ENCODE data around the gene TGM4. TPM values are rescaled to one million over a fixed set of nuclear protein-coding genes. Genes with fewer than 3 reads are reported as not detected.

Gene TGM4
- total and polyA plus RNA-seq, 7 experiments from 2014 or later = 0.07 TPM; not detected in 6

GRCh38 chr3:44907612-44908011 is 33.2 kb downstream of the TGM4 start:
- Histone ChIP-seq H3K4me1 (ENCODE audit: control insufficient read depth in 2 of 2, insufficient read depth in 2 of 2, low read length in 2 of 2) (no peaks in the 10 kb centered on the region), H3K36me3 (ENCODE audit: control insufficient read depth in 2 of 3, insufficient read depth in 3 of 3, low read length in 3 of 3) (no peaks in the 10 kb centered on the region), H3K9me3 (ENCODE audit: control insufficient read depth in 2 of 3, low read length in 3 of 3) (peaks cover 0 to 9% (median 0%) of the 10 kb centered on the region in 3 experiments), H3K4me3 (ENCODE audit: low read length) (no peak overlapping the region), H3K27me3 (ENCODE audit: control insufficient read depth in 2 of 2, insufficient read depth in 2 of 2, low read length in 2 of 2) (no peaks in the 10 kb centered on the region), H3K27ac (ENCODE audit: low read depth, low read length) (no peak overlapping the region)
- no peak overlapping the region for H3K4me3 Mint-ChIP-seq
- intact Hi-C loops (cut with micrococcal nuclease) = no loop called here
- ChIA-PET CTCF (interaction anchor here (0.6 to 0.7 kb wide), 2 partner anchors 304 to 452 kb away, joined by 3 read pairs; no protein-coding TSS in a partner anchor), POLR2A (no interaction called here)
- peaks cover 0 to 41% (median 5%) of the 10 kb centered on the region in 11 donors for H3K9me3 Mint-ChIP-seq
- H3K27me3 Mint-ChIP-seq = peaks cover 14 to 37% (median 32%) of the 10 kb centered on the region in 5 donors
- ATAC-seq = no peak
- no peak for DNase-seq
- peaks cover 0 to 4% (median 0%) of the 10 kb centered on the region in 5 donors for H3K36me3 Mint-ChIP-seq
- no peak overlapping the region for H3K27ac Mint-ChIP-seq
- H3K4me1 Mint-ChIP-seq = no peaks in the 10 kb centered on the region

GRCh38 chr3:44909063-44909462 is 34.7 kb downstream of the TGM4 start:
- peaks cover 0 to 9% (median 0%) of the 10 kb centered on the region in 3 experiments for H3K9me3 ChIP-seq (ENCODE audit: control insufficient read depth in 2 of 3, low read length in 3 of 3)
- DNase-seq (no peak), ATAC-seq (no peak)
- H3K4me1 ChIP-seq (ENCODE audit: control insufficient read depth in 2 of 2, insufficient read depth in 2 of 2, low read length in 2 of 2) = no peaks in the 10 kb centered on the region
- POLR2A ChIA-PET = no interaction called here
- CTCF ChIA-PET = interaction anchor here (0.6 to 1.4 kb wide), 2 partner anchors 377 to 383 kb away, joined by 3 read pairs; no protein-coding TSS in a partner anchor
- peaks cover 14 to 37% (median 32%) of the 10 kb centered on the region in 5 donors for H3K27me3 Mint-ChIP-seq
- no peak overlapping the region for H3K27ac Mint-ChIP-seq
- H3K27me3 ChIP-seq (ENCODE audit: control insufficient read depth in 2 of 2, insufficient read depth in 2 of 2, low read length in 2 of 2) = no peaks in the 10 kb centered on the region
- H3K9me3 Mint-ChIP-seq = peaks cover 0 to 41% (median 5%) of the 10 kb centered on the region in 11 donors
- H3K36me3 ChIP-seq (ENCODE audit: control insufficient read depth in 2 of 3, insufficient read depth in 3 of 3, low read length in 3 of 3) = no peaks in the 10 kb centered on the region
- H3K4me3 ChIP-seq (ENCODE audit: low read length) = no peak overlapping the region
- H3K36me3 Mint-ChIP-seq = peaks cover 0 to 4% (median 0%) of the 10 kb centered on the region in 5 donors
- no peak overlapping the region for H3K27ac ChIP-seq (ENCODE audit: low read depth, low read length)
- intact Hi-C loops (cut with micrococcal nuclease) = no loop called here
- peaks cover 0 to 1% (median 0%) of the 10 kb centered on the region in 7 donors for H3K4me1 Mint-ChIP-seq
- no peak overlapping the region for H3K4me3 Mint-ChIP-seq

- peaks cover 0 to 4% (median 0%) of the 10 kb centered on the region in 5 donors for H3K36me3 Mint-ChIP-seq
- Histone ChIP-seq H3K4me1 (ENCODE audit: control insufficient read depth in 2 of 2, insufficient read depth in 2 of 2, low read length in 2 of 2) (no peaks in the 10 kb centered on the region), H3K9me3 (ENCODE audit: control insufficient read depth in 2 of 3, low read length in 3 of 3) (peaks cover 0 to 9% (median 0%) of the 10 kb centered on the region in 3 experiments), H3K27ac (ENCODE audit: low read depth, low read length) (no peak overlapping the region), H3K4me3 (ENCODE audit: low read length) (no peak overlapping the region), H3K27me3 (ENCODE audit: control insufficient read depth in 2 of 2, insufficient read depth in 2 of 2, low read length in 2 of 2) (no peaks in the 10 kb centered on the region), H3K36me3 (ENCODE audit: control insufficient read depth in 2 of 3, insufficient read depth in 3 of 3, low read length in 3 of 3) (no peaks in the 10 kb centered on the region)
- no peak overlapping the region for H3K27ac Mint-ChIP-seq
- peaks cover 0 to 4% (median 0%) of the 10 kb centered on the region in 7 donors for H3K4me1 Mint-ChIP-seq
- peaks cover 0 to 41% (median 5%) of the 10 kb centered on the region in 11 donors for H3K9me3 Mint-ChIP-seq
- intact Hi-C loops (cut with micrococcal nuclease) = loop anchor here in 1 of 2 donors (5.0 kb wide), 1 partner anchor 1368 kb away; no protein-coding TSS in a partner anchor
- peaks cover 14 to 37% (median 32%) of the 10 kb centered on the region in 5 donors for H3K27me3 Mint-ChIP-seq
- no peak for ATAC-seq
- no peak overlapping the region for H3K4me3 Mint-ChIP-seq
- POLR2A ChIA-PET = no interaction called here
- CTCF ChIA-PET = no interaction called here
- DNase-seq = no peak
Measured at GRCh38 chr3:44910693-44911092, 36.3 kb downstream of the TGM4 start.

GRCh38 chr3:44913868-44914468 is 39.6 kb downstream of the TGM4 start:
- Mint-ChIP-seq H3K27ac (no peak overlapping the region), H3K27me3 (peaks cover 13 to 19% (median 14%) of the 10 kb centered on the region in 5 donors), H3K9me3 (peaks cover 0 to 24% (median 3%) of the 10 kb centered on the region in 11 donors), H3K4me1 (peaks cover 0 to 4% (median 0%) of the 10 kb centered on the region in 7 donors), H3K4me3 (no peak overlapping the region), H3K36me3 (peaks cover 0 to 8% (median 4%) of the 10 kb centered on the region in 5 donors)
- intact Hi-C loops (cut with micrococcal nuclease) = loop anchor here (1.0 to 5.0 kb wide), 5 partner anchors 153 to 1372 kb away; partner anchors contain the start of genes KIAA1143 (in 1 of the 2) and KIF15 (in 1 of the 2)
- Histone ChIP-seq H3K4me1 (ENCODE audit: control insufficient read depth in 2 of 2, insufficient read depth in 2 of 2, low read length in 2 of 2) (no peaks in the 10 kb centered on the region), H3K27ac (ENCODE audit: low read depth, low read length) (no peak overlapping the region), H3K9me3 (ENCODE audit: control insufficient read depth in 2 of 3, low read length in 3 of 3) (peaks cover 0 to 6% (median 0%) of the 10 kb centered on the region in 3 experiments), H3K4me3 (ENCODE audit: low read length) (no peak overlapping the region), H3K36me3 (ENCODE audit: control insufficient read depth in 2 of 3, insufficient read depth in 3 of 3, low read length in 3 of 3) (peaks cover 0 to 10% (median 0%) of the 10 kb centered on the region in 3 experiments), H3K27me3 (ENCODE audit: control insufficient read depth in 2 of 2, insufficient read depth in 2 of 2, low read length in 2 of 2) (no peaks in the 10 kb centered on the region)
- POLR2A ChIA-PET = interaction anchor here (1.2 kb wide), 1 partner anchor 152 kb away, joined by 4 read pairs; the partner anchor contains the start of genes KIAA1143 and KIF15
- CTCF ChIA-PET = interaction anchor here (1.2 to 4.4 kb wide), 4 partner anchors 152 to 590 kb away, joined by 3 to 32 read pairs (median 6); partner anchors contain the start of genes KIAA1143 and KIF15
- ATAC-seq (peak; percentile 70), DNase-seq (peak; percentile 27 to 69 (median 53))

- DNase-seq (no peak), ATAC-seq (no peak)
- CTCF ChIA-PET = interaction anchor here (1.4 to 4.4 kb wide), 3 partner anchors 153 to 591 kb away, joined by 3 to 32 read pairs (median 8); partner anchors contain the start of genes KIAA1143 and KIF15
- no peak overlapping the region for H3K27ac ChIP-seq (ENCODE audit: low read depth, low read length)
- H3K4me3 Mint-ChIP-seq = no peak overlapping the region
- peaks cover 0 to 8% (median 4%) of the 10 kb centered on the region in 5 donors for H3K36me3 Mint-ChIP-seq
- peaks cover 0 to 4% (median 0%) of the 10 kb centered on the region in 7 donors for H3K4me1 Mint-ChIP-seq
- no peak overlapping the region for H3K27ac Mint-ChIP-seq
- H3K4me1 ChIP-seq (ENCODE audit: control insufficient read depth in 2 of 2, insufficient read depth in 2 of 2, low read length in 2 of 2) = no peaks in the 10 kb centered on the region
- H3K4me3 ChIP-seq (ENCODE audit: low read length) = no peak overlapping the region
- POLR2A ChIA-PET = interaction anchor here (1.2 kb wide), 1 partner anchor 153 kb away, joined by 4 read pairs; the partner anchor contains the start of genes KIAA1143 and KIF15
- H3K36me3 ChIP-seq (ENCODE audit: control insufficient read depth in 2 of 3, insufficient read depth in 3 of 3, low read length in 3 of 3) = peaks cover 0 to 10% (median 0%) of the 10 kb centered on the region in 3 experiments
- intact Hi-C loops (cut with micrococcal nuclease) = loop anchor here (1.0 to 5.0 kb wide), 5 partner anchors 154 to 1373 kb away; partner anchors contain the start of genes KIAA1143 (in 1 of the 2) and KIF15 (in 1 of the 2)
- no peaks in the 10 kb centered on the region for H3K27me3 ChIP-seq (ENCODE audit: control insufficient read depth in 2 of 2, insufficient read depth in 2 of 2, low read length in 2 of 2)
- no peaks in the 10 kb centered on the region for H3K9me3 ChIP-seq (ENCODE audit: control insufficient read depth in 2 of 3, low read length in 3 of 3)
- H3K27me3 Mint-ChIP-seq = peaks cover 6 to 15% (median 9%) of the 10 kb centered on the region in 5 donors
- peaks cover 0 to 17% (median 2%) of the 10 kb centered on the region in 11 donors for H3K9me3 Mint-ChIP-seq
Measured at GRCh38 chr3:44914936-44915335, 40.5 kb downstream of the TGM4 start.

- ATAC-seq = no peak
- no peak overlapping the region for H3K4me3 Mint-ChIP-seq
- no peak overlapping the region for H3K27ac ChIP-seq (ENCODE audit: low read depth, low read length)
- peak overlapping the region in 1 of 9 donors; percentile 59 for H3K27ac Mint-ChIP-seq
- H3K27me3 ChIP-seq (ENCODE audit: control insufficient read depth in 2 of 2, insufficient read depth in 2 of 2, low read length in 2 of 2) = no peaks in the 10 kb centered on the region
- H3K4me3 ChIP-seq (ENCODE audit: low read length) = no peak overlapping the region
- peaks cover 0 to 16% (median 4%) of the 10 kb centered on the region in 5 donors for H3K36me3 Mint-ChIP-seq
- ChIA-PET POLR2A (no interaction called here), CTCF (interaction anchor here (1.4 to 4.4 kb wide), 3 partner anchors 154 to 592 kb away, joined by 3 to 32 read pairs (median 8); partner anchors contain the start of genes KIAA1143 and KIF15)
- peaks cover 0 to 9% (median under 1%) of the 10 kb centered on the region in 11 donors for H3K9me3 Mint-ChIP-seq
- peaks cover 0 to 4% (median 0%) of the 10 kb centered on the region in 7 donors for H3K4me1 Mint-ChIP-seq
- H3K9me3 ChIP-seq (ENCODE audit: control insufficient read depth in 2 of 3, low read length in 3 of 3) = no peaks in the 10 kb centered on the region
- H3K27me3 Mint-ChIP-seq = peaks cover 0 to 6% (median 5%) of the 10 kb centered on the region in 5 donors
- DNase-seq = no peak
- intact Hi-C loops (cut with micrococcal nuclease) = no loop called here
- H3K4me1 ChIP-seq (ENCODE audit: control insufficient read depth in 2 of 2, insufficient read depth in 2 of 2, low read length in 2 of 2) = no peaks in the 10 kb centered on the region
- H3K36me3 ChIP-seq (ENCODE audit: control insufficient read depth in 2 of 3, insufficient read depth in 3 of 3, low read length in 3 of 3) = peaks cover 0 to 10% (median 0%) of the 10 kb centered on the region in 3 experiments
Measured at GRCh38 chr3:44915702-44916438, 41.5 kb downstream of the TGM4 start.
